GM21526 (cell line): ENCODE results near the gene FZD4.
"Not testable (repeated sequence)": the region's sequence is repeated elsewhere in the genome, so short reads cannot be mapped to it uniquely, and the experiment has no call there.

ENCODE experiments used
- ATAC-seq: cut with Tn5 transposase; IDR thresholded peaks from one replicate; pipeline ENCODE4 v1.9.1; 2021; ENCODE audit warnings: moderate library complexity; ENCODE audit not compliant: unreplicated experiment, low FRiP score

The FZD4 gene

GRCh38 chr11:86916330-86916729 is 38.9 kb downstream of the FZD4 start:
- ATAC-seq, result no peak

- not testable (repeated sequence) for ATAC-seq
Measured at GRCh38 chr11:86915850-86916249, 39.3 kb downstream of the FZD4 start.

GRCh38 chr11:86914865-86915519 is 40.2 kb downstream of the FZD4 start:
- ATAC-seq, result no peak

GRCh38 chr11:86912238-86912637 is 43.0 kb downstream of the FZD4 start:
- no peak for ATAC-seq

- ATAC-seq, result no peak
Measured at GRCh38 chr11:86910592-86910991, 44.6 kb downstream of the FZD4 start.

GRCh38 chr11:86906198-86906597 is 49.0 kb downstream of the FZD4 start:
- no peak for ATAC-seq

GRCh38 chr11:86905252-86905651 is 49.9 kb downstream of the FZD4 start:
- no peak for ATAC-seq

GRCh38 chr11:86904001-86904400 is 51.2 kb downstream of the FZD4 start:
- no peak for ATAC-seq

GRCh38 chr11:86902345-86902744 is 52.9 kb downstream of the FZD4 start:
- ATAC-seq, result no peak

GRCh38 chr11:86901599-86901998 is 53.6 kb downstream of the FZD4 start:
- ATAC-seq, result no peak

- ATAC-seq, result no peak
Measured at GRCh38 chr11:86900162-86900561, 55.0 kb downstream of the FZD4 start.

- ATAC-seq, result no peak
Measured at GRCh38 chr11:86898689-86899088, 56.5 kb downstream of the FZD4 start.

- no peak for ATAC-seq
Measured at GRCh38 chr11:86896441-86896841, 58.8 kb downstream of the FZD4 start.
